ENCODE data around the gene DYSF. TPM values are rescaled to one million over a fixed set of nuclear protein-coding genes. Genes with fewer than 3 reads are reported as not detected.

DYSF gene
- total RNA-seq, 1 experiment from 2014 or later = 0.89 TPM

DNA sequence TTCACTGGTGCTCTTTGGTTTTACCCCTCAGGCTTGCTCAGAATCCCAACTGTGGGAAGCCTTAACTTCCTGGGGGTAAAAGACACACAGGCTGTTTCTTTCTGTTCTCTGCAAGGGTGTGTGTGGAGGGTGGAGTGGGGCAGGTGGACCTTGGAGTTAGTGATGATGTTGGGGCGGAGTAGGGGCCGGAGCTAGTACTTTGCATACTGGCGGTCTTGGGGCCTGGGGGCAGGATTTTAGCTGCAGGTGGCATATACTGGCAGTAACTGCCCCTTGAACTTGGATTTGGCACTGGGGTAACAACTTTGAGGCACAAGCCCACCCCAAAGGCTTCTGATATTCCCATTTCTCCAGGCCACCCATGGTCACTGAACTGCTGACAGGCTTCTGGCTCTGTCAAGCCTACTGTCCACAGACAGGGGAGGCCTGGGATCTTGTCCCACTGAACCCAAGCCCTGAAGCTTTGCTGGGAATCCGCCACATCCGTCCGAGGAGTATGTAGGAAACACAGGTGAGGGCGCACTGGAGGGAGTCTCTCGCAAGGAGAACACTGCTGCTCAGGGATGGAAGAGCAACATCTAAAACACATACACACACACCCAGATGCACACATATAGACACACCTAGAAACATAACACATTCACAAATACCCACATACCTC, 258.9 kb downstream of the DYSF start:
- no peaks in the 10 kb centered on the region for H4K20me1 ChIP-seq (ENCODE audit: insufficient read depth)
- H3K27ac ChIP-seq (ENCODE audit: low read depth, low read length) = no peak overlapping the region
- no peaks in the 10 kb centered on the region for H3K9me3 ChIP-seq (ENCODE audit: control insufficient read depth in 1 of 2, insufficient read depth in 1 of 2, low read depth in 1 of 2, low read length in 2 of 2)
- H3K9me2 ChIP-seq (ENCODE audit: insufficient read depth) = no peaks in the 10 kb centered on the region
- peaks cover 12 to 15% of the 10 kb centered on the region in 2 experiments for H3K4me1 ChIP-seq (ENCODE audit: control insufficient read depth in 1 of 2, insufficient read depth in 2 of 2, low read length in 2 of 2)
- CTCF ChIA-PET = no interaction called here
- no peak overlapping the region for H3K4me3 ChIP-seq (replicated peaks in 1 of 2; ENCODE audit: low read depth in 1 of 2, low read length in 2 of 2)
- RAD21 ChIA-PET (ENCODE audit: low non-redundant PET in 1 of 2, low total read pairs in 2 of 2, uncharacterized antibody in 2 of 2, unreplicated experiment in 2 of 2) = no interaction called here
- intact Hi-C loops (cut with micrococcal nuclease) = no loop called here
- H3K79me2 ChIP-seq (ENCODE audit: insufficient read depth, low read length) = no peaks in the 10 kb centered on the region
- POLR2A ChIA-PET = no interaction called here
- no peaks in the 10 kb centered on the region for H3K36me3 ChIP-seq (ENCODE audit: control insufficient read depth in 1 of 2, insufficient read depth in 2 of 2, low read length in 2 of 2)
- H3K27me3 ChIP-seq (ENCODE audit: insufficient read depth, low read length) = no peaks in the 10 kb centered on the region
- no peak for DNase-seq (ENCODE audit: low read depth, low spot score)
- BruUV-seq (replicated peaks) = no TSS peak
- H2AFZ ChIP-seq (ENCODE audit: low read depth, low read length, poor library complexity, severe bottlenecking) = no peak overlapping the region
- TF ChIP-seq, protein P1, sequence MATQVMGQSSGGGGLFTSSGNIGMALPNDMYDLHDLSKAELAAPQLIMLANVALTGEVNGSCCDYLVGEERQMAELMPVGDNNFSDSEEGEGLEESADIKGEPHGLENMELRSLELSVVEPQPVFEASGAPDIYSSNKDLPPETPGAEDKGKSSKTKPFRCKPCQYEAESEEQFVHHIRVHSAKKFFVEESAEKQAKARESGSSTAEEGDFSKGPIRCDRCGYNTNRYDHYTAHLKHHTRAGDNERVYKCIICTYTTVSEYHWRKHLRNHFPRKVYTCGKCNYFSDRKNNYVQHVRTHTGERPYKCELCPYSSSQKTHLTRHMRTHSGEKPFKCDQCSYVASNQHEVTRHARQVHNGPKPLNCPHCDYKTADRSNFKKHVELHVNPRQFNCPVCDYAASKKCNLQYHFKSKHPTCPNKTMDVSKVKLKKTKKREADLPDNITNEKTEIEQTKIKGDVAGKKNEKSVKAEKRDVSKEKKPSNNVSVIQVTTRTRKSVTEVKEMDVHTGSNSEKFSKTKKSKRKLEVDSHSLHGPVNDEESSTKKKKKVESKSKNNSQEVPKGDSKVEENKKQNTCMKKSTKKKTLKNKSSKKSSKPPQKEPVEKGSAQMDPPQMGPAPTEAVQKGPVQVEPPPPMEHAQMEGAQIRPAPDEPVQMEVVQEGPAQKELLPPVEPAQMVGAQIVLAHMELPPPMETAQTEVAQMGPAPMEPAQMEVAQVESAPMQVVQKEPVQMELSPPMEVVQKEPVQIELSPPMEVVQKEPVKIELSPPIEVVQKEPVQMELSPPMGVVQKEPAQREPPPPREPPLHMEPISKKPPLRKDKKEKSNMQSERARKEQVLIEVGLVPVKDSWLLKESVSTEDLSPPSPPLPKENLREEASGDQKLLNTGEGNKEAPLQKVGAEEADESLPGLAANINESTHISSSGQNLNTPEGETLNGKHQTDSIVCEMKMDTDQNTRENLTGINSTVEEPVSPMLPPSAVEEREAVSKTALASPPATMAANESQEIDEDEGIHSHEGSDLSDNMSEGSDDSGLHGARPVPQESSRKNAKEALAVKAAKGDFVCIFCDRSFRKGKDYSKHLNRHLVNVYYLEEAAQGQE (IDR thresholded peaks at IDR 0.05; ENCODE audit: low read depth) = no peak
- TF ChIP-seq TCF7L2 (IDR thresholded peaks at IDR 0.05; ENCODE audit: borderline replicate concordance, extremely low read depth, insufficient read depth, insufficient read length) = no peak
- TF ChIP-seq EZH2 (IDR thresholded peaks at IDR 0.05) = no peak
- no peak for TF ChIP-seq POLR2AphosphoS5 (IDR thresholded peaks at IDR 0.05; ENCODE audit: low read depth, low read length)
- TF ChIP-seq, protein P2, sequence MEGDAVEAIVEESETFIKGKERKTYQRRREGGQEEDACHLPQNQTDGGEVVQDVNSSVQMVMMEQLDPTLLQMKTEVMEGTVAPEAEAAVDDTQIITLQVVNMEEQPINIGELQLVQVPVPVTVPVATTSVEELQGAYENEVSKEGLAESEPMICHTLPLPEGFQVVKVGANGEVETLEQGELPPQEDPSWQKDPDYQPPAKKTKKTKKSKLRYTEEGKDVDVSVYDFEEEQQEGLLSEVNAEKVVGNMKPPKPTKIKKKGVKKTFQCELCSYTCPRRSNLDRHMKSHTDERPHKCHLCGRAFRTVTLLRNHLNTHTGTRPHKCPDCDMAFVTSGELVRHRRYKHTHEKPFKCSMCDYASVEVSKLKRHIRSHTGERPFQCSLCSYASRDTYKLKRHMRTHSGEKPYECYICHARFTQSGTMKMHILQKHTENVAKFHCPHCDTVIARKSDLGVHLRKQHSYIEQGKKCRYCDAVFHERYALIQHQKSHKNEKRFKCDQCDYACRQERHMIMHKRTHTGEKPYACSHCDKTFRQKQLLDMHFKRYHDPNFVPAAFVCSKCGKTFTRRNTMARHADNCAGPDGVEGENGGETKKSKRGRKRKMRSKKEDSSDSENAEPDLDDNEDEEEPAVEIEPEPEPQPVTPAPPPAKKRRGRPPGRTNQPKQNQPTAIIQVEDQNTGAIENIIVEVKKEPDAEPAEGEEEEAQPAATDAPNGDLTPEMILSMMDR (IDR thresholded peaks at IDR 0.05 in 2 of 3, conservative IDR thresholded peaks at IDR 0.05 in 1 of 3; ENCODE audit: borderline replicate concordance in 1 of 3, insufficient read depth in 1 of 3, low read depth in 2 of 3, low read length in 2 of 3) = no peak
- no peak for TF ChIP-seq EZH2phosphoT487 (IDR thresholded peaks at IDR 0.05; ENCODE audit: borderline replicate concordance)
- TF ChIP-seq ELF1 (IDR thresholded peaks at IDR 0.05; ENCODE audit: borderline replicate concordance, low read depth) = no peak
- no peak for TF ChIP-seq FOSL1 (IDR thresholded peaks at IDR 0.05; ENCODE audit: low read depth)
- no peak for TF ChIP-seq JUND (IDR thresholded peaks at IDR 0.05)
- TF ChIP-seq ZFX (IDR thresholded peaks at IDR 0.05) = no peak
- no peak for TF ChIP-seq SRF (IDR thresholded peaks at IDR 0.05; ENCODE audit: low read depth)
- TF ChIP-seq ZNF274 (IDR thresholded peaks at IDR 0.05; ENCODE audit: low read depth, low read length) = no peak
- TF ChIP-seq, protein P3, sequence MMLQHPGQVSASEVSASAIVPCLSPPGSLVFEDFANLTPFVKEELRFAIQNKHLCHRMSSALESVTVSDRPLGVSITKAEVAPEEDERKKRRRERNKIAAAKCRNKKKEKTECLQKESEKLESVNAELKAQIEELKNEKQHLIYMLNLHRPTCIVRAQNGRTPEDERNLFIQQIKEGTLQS (IDR thresholded peaks at IDR 0.05) = no peak
- no peak for TF ChIP-seq YY1 (IDR thresholded peaks at IDR 0.05; ENCODE audit: extremely low read depth, insufficient replicate concordance, low read depth, low read length)
- TF ChIP-seq CEBPB (IDR thresholded peaks at IDR 0.05; ENCODE audit: low read depth) = no peak
- no peak overlapping the region for H3K9ac ChIP-seq (ENCODE audit: low read length)
- no peak overlapping the region for H3K4me2 ChIP-seq (ENCODE audit: low read length)
- no peak for ATAC-seq
